Activated T-cell treated with anti-CD3 and anti-CD28 coated beads for 24 hours (primary cell): ENCODE measurements around the gene CYB5A.

Experiments
- DNase-seq: peaks from one replicate; pipeline ENCODE4 v3.0.0-alpha.2; 2020; ENCODE audit warnings: low read depth

CYB5A gene

GRCh38 chr18:74248189-74248588 is 43.6 kb downstream of the CYB5A start:
- no peak for DNase-seq

GRCh38 chr18:74244554-74244953 is 47.2 kb downstream of the CYB5A start:
- no peak for DNase-seq

- DNase-seq: no peak
Measured at GRCh38 chr18:74243127-74243526, 48.6 kb downstream of the CYB5A start.

- no peak for DNase-seq
Measured at GRCh38 chr18:74242438-74243096, 49.2 kb downstream of the CYB5A start.

GRCh38 chr18:74241970-74242369 is 49.8 kb downstream of the CYB5A start:
- no peak for DNase-seq

GRCh38 chr18:74241426-74241825 is 50.3 kb downstream of the CYB5A start:
- DNase-seq: no peak

- no peak for DNase-seq
Measured at GRCh38 chr18:74239567-74239966, 52.2 kb downstream of the CYB5A start.

GRCh38 chr18:74234326-74235171 is 57.2 kb downstream of the CYB5A start:
- DNase-seq: no peak

GRCh38 chr18:74233933-74234325 is 57.8 kb downstream of the CYB5A start:
- DNase-seq: no peak

- no peak for DNase-seq
Measured at GRCh38 chr18:74230922-74231714, 60.6 kb downstream of the CYB5A start.

- no peak for DNase-seq
Measured at GRCh38 chr18:74229891-74230290, 61.9 kb downstream of the CYB5A start.

- DNase-seq: no peak
Measured at GRCh38 chr18:74229005-74229404, 62.8 kb downstream of the CYB5A start.

- no peak for DNase-seq
Measured at GRCh38 chr18:74228312-74228711, 63.5 kb downstream of the CYB5A start.

GRCh38 chr18:74226666-74227065 is 65.1 kb downstream of the CYB5A start:
- no peak for DNase-seq

- DNase-seq: no peak
Measured at GRCh38 chr18:74226156-74226555, 65.6 kb downstream of the CYB5A start.

- DNase-seq: no peak
Measured at GRCh38 chr18:74225193-74225840, 66.4 kb downstream of the CYB5A start.

GRCh38 chr18:74222710-74223494 is 68.9 kb downstream of the CYB5A start:
- DNase-seq: no peak

GRCh38 chr18:74221081-74221480 is 70.7 kb downstream of the CYB5A start:
- DNase-seq: no peak

GRCh38 chr18:74219056-74219455 is 72.7 kb downstream of the CYB5A start:
- DNase-seq: no peak

- no peak for DNase-seq
Measured at GRCh38 chr18:74217476-74218143, 74.2 kb downstream of the CYB5A start.

- DNase-seq: no peak
Measured at GRCh38 chr18:74216661-74217110, 75.1 kb downstream of the CYB5A start.
